ENCODE results near the gene TFCP2.

Gene TFCP2

GRCh38 chr12:51210690-51211395 lies 37.9 kb upstream of the TFCP2 start:
- Histone ChIP-seq H3F3A (ENCODE audit: low read depth) (no peaks in the 10 kb centered on the region), H3K79me2 (ENCODE audit: insufficient read depth, low read length) (no peaks in the 10 kb centered on the region), H3K4me1 (ENCODE audit: insufficient read depth, low read length, poor library complexity, severe bottlenecking) (peaks cover 6% of the 10 kb centered on the region), H3K4me3 (ENCODE audit: low read length, poor library complexity, severe bottlenecking) (no peak overlapping the region), H3K36me3 (ENCODE audit: insufficient read depth, low read length) (no peaks in the 10 kb centered on the region), H3K4me2 (ENCODE audit: low read depth, low read length, poor library complexity, severe bottlenecking) (no peak overlapping the region), H4K20me1 (ENCODE audit: insufficient read depth, low read length, poor library complexity, severe bottlenecking) (no peaks in the 10 kb centered on the region), H3K9me2 (replicated peaks; ENCODE audit: low read depth, low read length) (no peaks in the 10 kb centered on the region), H3K27me3 (ENCODE audit: insufficient read depth, low read length, poor library complexity, severe bottlenecking) (no peaks in the 10 kb centered on the region), H2AFZ (ENCODE audit: low read length) (no peak overlapping the region), H3K9me3 (ENCODE audit: insufficient read depth, low read depth, low read length) (no peaks in the 10 kb centered on the region), H3K9ac (ENCODE audit: low read depth, low read length, poor library complexity, severe bottlenecking) (no peak overlapping the region)
- TF ChIP-seq EZH2phosphoT487 (IDR thresholded peaks at IDR 0.05; ENCODE audit: borderline replicate concordance) (no peak), CTCF (conservative IDR thresholded peaks at IDR 0.05; ENCODE audit: low read length) (no peak)

- H3K4me1 ChIP-seq (ENCODE audit: insufficient read depth, low read length, poor library complexity, severe bottlenecking), result peaks cover 6% of the 10 kb centered on the region
- no peak overlapping the region for H3K4me3 ChIP-seq (ENCODE audit: low read length, poor library complexity, severe bottlenecking)
- no peaks in the 10 kb centered on the region for H3K27me3 ChIP-seq (ENCODE audit: insufficient read depth, low read length, poor library complexity, severe bottlenecking)
- H3K9me2 ChIP-seq (replicated peaks; ENCODE audit: low read depth, low read length), result no peaks in the 10 kb centered on the region
- H3F3A ChIP-seq (ENCODE audit: low read depth), result no peaks in the 10 kb centered on the region
- H3K79me2 ChIP-seq (ENCODE audit: insufficient read depth, low read length), result no peaks in the 10 kb centered on the region
- H3K9ac ChIP-seq (ENCODE audit: low read depth, low read length, poor library complexity, severe bottlenecking), result no peak overlapping the region
- H4K20me1 ChIP-seq (ENCODE audit: insufficient read depth, low read length, poor library complexity, severe bottlenecking), result no peaks in the 10 kb centered on the region
- TF ChIP-seq CTCF (conservative IDR thresholded peaks at IDR 0.05; ENCODE audit: low read length), result no peak
- no peak for TF ChIP-seq EZH2phosphoT487 (IDR thresholded peaks at IDR 0.05; ENCODE audit: borderline replicate concordance)
- H3K36me3 ChIP-seq (ENCODE audit: insufficient read depth, low read length), result no peaks in the 10 kb centered on the region
- H3K4me2 ChIP-seq (ENCODE audit: low read depth, low read length, poor library complexity, severe bottlenecking), result no peak overlapping the region
- no peak overlapping the region for H2AFZ ChIP-seq (ENCODE audit: low read length)
- no peaks in the 10 kb centered on the region for H3K9me3 ChIP-seq (ENCODE audit: insufficient read depth, low read depth, low read length)
Observed at GRCh38 chr12:51209259-51209658, 36.3 kb upstream of the TFCP2 start.

GRCh38 chr12:51208016-51208660 lies 35.2 kb upstream of the TFCP2 start:
- Histone ChIP-seq H3F3A (ENCODE audit: low read depth) (no peaks in the 10 kb centered on the region), H3K4me2 (ENCODE audit: low read depth, low read length, poor library complexity, severe bottlenecking) (no peak overlapping the region), H3K4me1 (ENCODE audit: insufficient read depth, low read length, poor library complexity, severe bottlenecking) (peaks cover 6% of the 10 kb centered on the region), H2AFZ (ENCODE audit: low read length) (no peak overlapping the region), H4K20me1 (ENCODE audit: insufficient read depth, low read length, poor library complexity, severe bottlenecking) (no peaks in the 10 kb centered on the region), H3K4me3 (ENCODE audit: low read length, poor library complexity, severe bottlenecking) (no peak overlapping the region), H3K27me3 (ENCODE audit: insufficient read depth, low read length, poor library complexity, severe bottlenecking) (no peaks in the 10 kb centered on the region), H3K9me3 (ENCODE audit: insufficient read depth, low read depth, low read length) (no peaks in the 10 kb centered on the region), H3K9me2 (replicated peaks; ENCODE audit: low read depth, low read length) (no peaks in the 10 kb centered on the region), H3K9ac (ENCODE audit: low read depth, low read length, poor library complexity, severe bottlenecking) (no peak overlapping the region), H3K79me2 (ENCODE audit: insufficient read depth, low read length) (no peaks in the 10 kb centered on the region), H3K36me3 (ENCODE audit: insufficient read depth, low read length) (no peaks in the 10 kb centered on the region)
- TF ChIP-seq CTCF (conservative IDR thresholded peaks at IDR 0.05; ENCODE audit: low read length) (no peak), EZH2phosphoT487 (IDR thresholded peaks at IDR 0.05; ENCODE audit: borderline replicate concordance) (no peak)

Data from Loucy (cell line).